H1 (cell line): Measurements from ENCODE around the gene RDH5. TPM values are rescaled to one million over a fixed set of nuclear protein-coding genes. Genes with fewer than 3 reads are reported as not detected.

Experiments
- CTCF ChIA-PET: fragments of 300-600 bp; sonication (Branson Sonifier 250); formaldehyde crosslinking; loops from one replicate; lab custom pipeline; 2021; ENCODE audit not compliant: partially characterized antibody; lab: Charles Lee
- POLR2A ChIA-PET: fragments of 300-600 bp; sonication (Branson Sonifier 250); formaldehyde crosslinking; loops from one replicate; lab custom pipeline; 2021; ENCODE audit warnings: inconsistent platforms; ENCODE audit not compliant: partially characterized antibody; lab: Charles Lee
- DNase-seq, 2 experiments: peaks; one replicate each; pipeline versions ENCODE4 v3.0.0 to v3.0.0-alpha.2; 2010 to 2022; ENCODE audit warnings: low spot score in 2 of 2, low read depth in 1 of 2, mixed read lengths in 1 of 2
- FAIRE-seq: peaks from 2 replicates; lab custom pipeline; 2011; peaks lifted over from hg19 to GRCh38; lab: Jason Lieb, UNC
- H2AFZ ChIP-seq: 2 replicates; pipeline ENCODE4 v1.8.1; 2012; ENCODE audit warnings: low read length, inconsistent platforms
- H2AK5ac ChIP-seq: 2 replicates; pipeline ENCODE4 v1.6.1; 2013; ENCODE audit warnings: low read depth, low read length
- H2BK120ac ChIP-seq: replicated peaks from 2 replicates; pipeline ENCODE3; 2013; ENCODE audit warnings: low read depth, low read length, inconsistent platforms
- H2BK12ac ChIP-seq: 2 replicates; pipeline ENCODE4 v1.6.1; 2013; ENCODE audit warnings: low read depth, low read length
- H2BK15ac ChIP-seq: 2 replicates; pipeline ENCODE4 v1.6.1; 2013; ENCODE audit warnings: low read length
- H2BK20ac ChIP-seq: 2 replicates; pipeline ENCODE4 v1.6.1; 2013; ENCODE audit warnings: low read length
- H2BK5ac ChIP-seq: 2 replicates; pipeline ENCODE4 v1.6.1; 2013; ENCODE audit warnings: low read depth, low read length
- H3K14ac ChIP-seq: 2 replicates; pipeline ENCODE4 v1.6.1; 2013; ENCODE audit warnings: inconsistent platforms; ENCODE audit not compliant: insufficient read length
- H3K18ac ChIP-seq: 2 replicates; pipeline ENCODE4 v1.6.1; 2013; ENCODE audit warnings: low read length; ENCODE audit errors: extremely low read depth
- H3K23ac ChIP-seq: 2 replicates; pipeline ENCODE4 v1.6.1; 2013; ENCODE audit warnings: inconsistent platforms; ENCODE audit not compliant: insufficient read length
- H3K23me2 ChIP-seq: 2 replicates; pipeline ENCODE4 v1.6.1; 2013; ENCODE audit warnings: low read depth, low read length
- H3K27ac ChIP-seq: 2 replicates; pipeline ENCODE4 v1.6.1; 2011; ENCODE audit warnings: low read depth, low read length, inconsistent platforms
- H3K27me3 ChIP-seq, 4 experiments: replicated peaks in 1 of 4; 1 replicate in 1 of 4; 2 replicates in 3 of 4; pipeline versions ENCODE4 v1.6.1 to v1.8.1; 2011 to 2013; ENCODE audit warnings: low read length in 3 of 4, mild to moderate bottlenecking in 3 of 4, inconsistent platforms in 2 of 4, mixed read lengths in 2 of 4, moderate library complexity in 1 of 4; ENCODE audit not compliant: control insufficient read depth in 3 of 4, insufficient read depth in 3 of 4; ENCODE audit errors: extremely low read depth in 1 of 4
- H3K36me3 ChIP-seq, 4 experiments: 2 replicates each; pipeline versions ENCODE4 v1.6.1 to v1.8.1; 2011 to 2013; ENCODE audit warnings: mild to moderate bottlenecking in 4 of 4, low read length in 3 of 4, moderate library complexity in 2 of 4, control low read depth in 1 of 4, inconsistent platforms in 1 of 4; ENCODE audit not compliant: insufficient read depth in 4 of 4, control insufficient read depth in 2 of 4
- H3K4ac ChIP-seq: replicated peaks from 2 replicates; pipeline ENCODE3; 2013; ENCODE audit warnings: low read length, low read depth, mixed read lengths, inconsistent platforms; ENCODE audit not compliant: insufficient read length
- H3K4me1 ChIP-seq, 4 experiments: replicated peaks in 1 of 4; 1 replicate in 1 of 4; 2 replicates in 3 of 4; pipeline versions ENCODE4 v1.6.1 to v1.8.1; 2011 to 2013; ENCODE audit warnings: low read length in 3 of 4, inconsistent platforms in 2 of 4, mixed read lengths in 1 of 4; ENCODE audit not compliant: insufficient read depth in 4 of 4, control insufficient read depth in 3 of 4
- H3K4me2 ChIP-seq, 2 experiments: 2 replicates each; pipeline versions ENCODE4 v1.6.1 to v1.8.1; 2011 to 2013; ENCODE audit warnings: low read depth in 2 of 2, low read length in 2 of 2, control low read depth in 1 of 2, inconsistent platforms in 1 of 2, mild to moderate bottlenecking in 1 of 2; ENCODE audit not compliant: insufficient read depth in 1 of 2
- H3K4me3 ChIP-seq, 4 experiments: fragments of 200-600, 300-600 bp in 1 of 4; sonication (generic), shearing (Covaris generic), sonication (Bioruptor Twin) in 1 of 4; 2 replicates each; pipeline versions ENCODE4 v1.5.1 to v1.8.1; 2011 to 2016; ENCODE audit warnings: low read length in 4 of 4, low read depth in 3 of 4, control low read depth in 2 of 4, inconsistent platforms in 2 of 4, mild to moderate bottlenecking in 2 of 4, mixed read lengths in 1 of 4, moderate library complexity in 1 of 4; ENCODE audit not compliant: insufficient read depth in 2 of 4; ENCODE audit errors: extremely low read depth in 1 of 4
- H3K56ac ChIP-seq: replicated peaks from 2 replicates; pipeline ENCODE3; 2013; ENCODE audit warnings: low read depth, mild to moderate bottlenecking, mixed read lengths, low read length, inconsistent platforms; ENCODE audit not compliant: insufficient read length
- H3K79me1 ChIP-seq: 2 replicates; pipeline ENCODE4 v1.6.1; 2013; ENCODE audit warnings: low read depth, low read length, control low read depth
- H3K79me2 ChIP-seq, 2 experiments: 2 replicates each; pipeline versions ENCODE4 v1.6.1 to v1.8.1; 2012 to 2013; ENCODE audit warnings: low read length in 2 of 2, mild to moderate bottlenecking in 2 of 2, inconsistent platforms in 1 of 2; ENCODE audit not compliant: insufficient read depth in 2 of 2, control insufficient read depth in 1 of 2
- H3K9ac ChIP-seq, 4 experiments: replicated peaks in 1 of 4; 1 replicate in 1 of 4; 2 replicates in 3 of 4; pipeline versions ENCODE4 v1.6.1 to v1.8.1; 2011 to 2013; ENCODE audit warnings: low read depth in 3 of 4, low read length in 3 of 4, control low read depth in 2 of 4, mild to moderate bottlenecking in 2 of 4, moderate library complexity in 2 of 4, inconsistent platforms in 1 of 4; ENCODE audit errors: extremely low read depth in 1 of 4
- H3K9me3 ChIP-seq, 2 experiments: 2 replicates each; pipeline versions ENCODE4 v1.6.1 to v1.8.1; 2012 to 2013; ENCODE audit warnings: mild to moderate bottlenecking in 2 of 2, moderate library complexity in 2 of 2, control low read depth in 1 of 2, inconsistent platforms in 1 of 2, low read depth in 1 of 2, low read length in 1 of 2, mixed read lengths in 1 of 2; ENCODE audit not compliant: insufficient read depth in 2 of 2
- H4K20me1 ChIP-seq, 2 experiments: replicated peaks in 1 of 2; 2 replicates each; pipeline versions ENCODE3 to v1.8.1; 2011 to 2013; ENCODE audit warnings: inconsistent platforms in 2 of 2, low read length in 2 of 2, mild to moderate bottlenecking in 1 of 2; ENCODE audit not compliant: insufficient read depth in 2 of 2, control insufficient read depth in 1 of 2
- H4K5ac ChIP-seq: 2 replicates; pipeline ENCODE4 v1.6.1; 2013; ENCODE audit warnings: low read length, low read depth, mixed read lengths, inconsistent platforms; ENCODE audit not compliant: insufficient read length
- H4K8ac ChIP-seq: 2 replicates; pipeline ENCODE4 v1.8.0; 2013; ENCODE audit warnings: mild to moderate bottlenecking, moderate library complexity, low read length, inconsistent platforms; ENCODE audit not compliant: insufficient read depth; ENCODE audit errors: extremely low read depth
- H4K91ac ChIP-seq: replicated peaks from 2 replicates; pipeline ENCODE3; 2013; ENCODE audit warnings: low read length, mixed read lengths, inconsistent platforms; ENCODE audit not compliant: insufficient read length
- ASH2L ChIP-seq: fragments of 200-600, 300-600 bp; sonication (generic); IDR thresholded peaks from one replicate; pipeline ENCODE4 v1.7.1; 2017; ENCODE audit warnings: low read length
- BACH1 ChIP-seq: IDR thresholded peaks from 2 replicates; pipeline ENCODE4 v1.6.1; 2012; ENCODE audit warnings: low read length, improper control_type of control experiment
- CBX8 ChIP-seq: fragments of 300-800, 300-1000 bp; sonication (generic); IDR thresholded peaks from 2 replicates; pipeline ENCODE4 v1.7.1; 2016; ENCODE audit warnings: low read depth, low read length, borderline replicate concordance
- CHD2 ChIP-seq: IDR thresholded peaks from 2 replicates; pipeline ENCODE4 v1.6.1; 2012; ENCODE audit warnings: low read length, improper control_type of control experiment
- GTF2F1 ChIP-seq: IDR thresholded peaks from 2 replicates; pipeline ENCODE4 v1.6.1; 2012; ENCODE audit warnings: low read depth, low read length, improper control_type of control experiment, borderline replicate concordance
- JUND ChIP-seq: IDR thresholded peaks from 2 replicates; pipeline ENCODE4 v1.6.1; 2011; ENCODE audit warnings: mild to moderate bottlenecking, improper control_type of control experiment, low read length
- KDM4A ChIP-seq: IDR thresholded peaks from one replicate; pipeline ENCODE4 v1.7.1; 2012; ENCODE audit warnings: low read depth, mild to moderate bottlenecking, moderate library complexity, low read length, inconsistent platforms; ENCODE audit not compliant: severe bottlenecking
- NANOG ChIP-seq: IDR thresholded peaks from 2 replicates; pipeline ENCODE4 v1.6.1; 2011; ENCODE audit warnings: low read length, low read depth, mild to moderate bottlenecking, inconsistent platforms; ENCODE audit not compliant: insufficient read depth, poor library complexity, severe bottlenecking
- PHF8 ChIP-seq: fragments of 200-600 bp; sonication (generic); conservative IDR thresholded peaks from 2 replicates; pipeline ENCODE4 v1.7.1; 2012; ENCODE audit warnings: low read depth, mild to moderate bottlenecking, inconsistent platforms, low read length, moderate library complexity
- RNF2 ChIP-seq: fragments of 200-900, 300-1000 bp; sonication (generic); IDR thresholded peaks from 2 replicates; pipeline ENCODE4 v1.7.1; 2016; ENCODE audit warnings: borderline replicate concordance, low read depth, mild to moderate bottlenecking, antibody characterized with exemption, low read length; ENCODE audit not compliant: poor library complexity, severe bottlenecking; ENCODE audit errors: missing control alignments
- RXRA ChIP-seq: IDR thresholded peaks from 2 replicates; pipeline ENCODE4 v1.6.1; 2011; ENCODE audit warnings: low read depth, mild to moderate bottlenecking, low read length, moderate library complexity; ENCODE audit not compliant: insufficient read depth
- SP1 ChIP-seq: IDR thresholded peaks from 2 replicates; pipeline ENCODE4 v1.6.1; 2011; ENCODE audit warnings: low read depth, low read length
- SP2 ChIP-seq: IDR thresholded peaks from 2 replicates; pipeline ENCODE4 v1.6.1; 2012; ENCODE audit warnings: mild to moderate bottlenecking, low read length, inconsistent platforms
- SP4 ChIP-seq: IDR thresholded peaks from 2 replicates; pipeline ENCODE4 v1.6.1; 2012; ENCODE audit warnings: low read length, inconsistent platforms
- WGBS, 2 experiments: shearing (Covaris generic) in 1 of 2; methylation state at CpG; one replicate each; pipeline versions ENCODE4 v1.1.6 to v1.1.7; 2013 to 2015; ENCODE audit warnings: low lambda C conversion rate in 2 of 2, mixed read lengths in 2 of 2, inconsistent platforms in 1 of 2, low coverage in 1 of 2, missing lambda C conversion rate in 1 of 2; ENCODE audit not compliant: insufficient replicate concordance in 2 of 2, insufficient coverage in 1 of 2, insufficient read length in 1 of 2; ENCODE audit errors: extremely low coverage in 1 of 2, missing lambda C conversion rate in 1 of 2; 5-methylcytosine and 5-hydroxymethylcytosine counted together
- polyA plus RNA-seq, 7 experiments: library from polyadenylated mRNA; depleted of rRNA in 3 of 7; stranded (reverse) in 5 of 7; unstranded in 2 of 7; fragments of >200 nt in 5 of 7; fragments of 200-250 nt in 2 of 7; gene quantifications; 1 replicate in 5 of 7; 2 replicates in 1 of 7; 4 replicates in 1 of 7; pipeline versions ENCODE4 v1.2.1 to v1.2.3, GENCODE V29; 2011 to 2013; ENCODE audit warnings: missing spikeins in 2 of 7, mixed read lengths in 2 of 7
- total RNA-seq: library from RNA; stranded (reverse); fragmentation: NEBNext Ultra II Directional; extraction: Animal tissue kit (Norgen Biotek cat#: 25700); gene quantifications from 2 replicates; pipeline ENCODE4 v1.2.1, GENCODE V29; 2021
- TF ChIP-seq, protein P1 (sequence below): IDR thresholded peaks from 2 replicates; pipeline ENCODE4 v1.6.1; 2012; ENCODE audit warnings: inconsistent platforms

RDH5 gene
- total and polyA plus RNA-seq, 2 of the 8 experiments (the other 6 are each of a cell fraction or from before 2014, with no cell fraction given) = 4.2 to 6.0 TPM

DNA sequence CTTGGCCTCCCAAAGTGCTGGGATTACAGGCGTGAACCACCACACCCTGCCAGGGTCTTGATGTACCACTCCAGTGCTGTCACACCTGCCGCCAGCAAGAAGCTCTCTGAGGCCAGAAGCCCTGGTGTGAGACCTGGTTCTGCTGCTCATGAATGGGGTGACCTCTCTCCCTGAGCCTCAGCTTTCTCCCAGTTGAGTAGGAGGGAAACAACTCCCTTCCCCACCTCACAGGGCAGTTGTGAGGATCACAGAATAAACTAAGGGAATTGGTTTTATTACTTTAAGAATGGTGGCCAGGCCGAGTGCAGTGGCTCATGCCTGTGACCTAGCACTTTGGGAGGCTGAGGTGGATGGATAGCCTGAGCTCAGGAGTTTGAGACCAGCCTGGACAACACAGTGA is 14.4 kb downstream of the RDH5 start:
- WGBS, 2 experiments = 92% methylated on average over 3 of the region's 3 CpGs; no CpG with 5 or more reads in 1 of the 2 experiments
- H3K23ac ChIP-seq = no peak overlapping the region
- H3K36me3 ChIP-seq = no peaks in the 10 kb centered on the region
- H4K5ac ChIP-seq = no peak overlapping the region
- H2BK15ac ChIP-seq = no peak overlapping the region
- H3K27me3 ChIP-seq = no peaks in the 10 kb centered on the region
- H2AK5ac ChIP-seq = no peak overlapping the region
- CTCF ChIA-PET = interaction anchor here (0.6 to 10.7 kb wide), 10 partner anchors 9 to 88 kb away, joined by 4 to 229 read pairs (median 20); partner anchors contain the start of genes BLOC1S1, ITGA7 and RDH5
- no peak overlapping the region for H4K91ac ChIP-seq
- FAIRE-seq (no peak), DNase-seq (no peak)
- no peaks in the 10 kb centered on the region for H4K20me1 ChIP-seq
- no peak overlapping the region for H4K8ac ChIP-seq
- no peak overlapping the region for H3K56ac ChIP-seq
- no peak overlapping the region for H2BK20ac ChIP-seq
- no peak overlapping the region for H3K9ac ChIP-seq
- no peak overlapping the region for H3K18ac ChIP-seq
- POLR2A ChIA-PET = interaction anchor here (0.9 to 34.1 kb wide), 5 partner anchors 10 to 32 kb away, joined by 3 to 809 read pairs (median 3); partner anchors contain the start of gene BLOC1S1
- no peak overlapping the region for H3K14ac ChIP-seq
- no peak overlapping the region for H2AFZ ChIP-seq
- H3K4ac ChIP-seq = no peak overlapping the region
- H2BK120ac ChIP-seq = no peak overlapping the region
- H3K9me3 ChIP-seq = no peaks in the 10 kb centered on the region
- no peak overlapping the region for H3K27ac ChIP-seq
- H2BK12ac ChIP-seq = no peak overlapping the region
- H3K4me1 ChIP-seq = peaks cover 0 to 19% (median 9%) of the 10 kb centered on the region in 4 experiments; a peak in 5 of 7 replicates
- no peaks in the 10 kb centered on the region for H3K79me2 ChIP-seq
- H3K79me1 ChIP-seq = no peaks in the 10 kb centered on the region
- no peak overlapping the region for H3K4me3 ChIP-seq
- no peak overlapping the region for H3K4me2 ChIP-seq
- no peak overlapping the region for H2BK5ac ChIP-seq
- H3K23me2 ChIP-seq = peaks cover 8% of the 10 kb centered on the region
- TF ChIP-seq PHF8 (no peak), KDM4A (no peak), RNF2 (no peak), ASH2L (no peak), CBX8 (no peak), SP1 (no peak), JUND (no peak), GTF2F1 (no peak), SP2 (no peak), BACH1 (no peak), SP4 (no peak), RXRA (no peak), NANOG (no peak), CHD2 (no peak)
- TF ChIP-seq, protein P1, sequence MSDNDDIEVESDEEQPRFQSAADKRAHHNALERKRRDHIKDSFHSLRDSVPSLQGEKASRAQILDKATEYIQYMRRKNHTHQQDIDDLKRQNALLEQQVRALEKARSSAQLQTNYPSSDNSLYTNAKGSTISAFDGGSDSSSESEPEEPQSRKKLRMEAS = no peak
